Osteoblast (primary cell): ENCODE data around the gene RIPK4. TPM values are rescaled to one million over a fixed set of nuclear protein-coding genes. Genes with fewer than 3 reads are reported as not detected.

Source experiments
- DNase-seq: peaks from one replicate; pipeline ENCODE4 v3.0.0; 2011; ENCODE audit warnings: low spot score, mixed read lengths; ENCODE audit not compliant: insufficient read length; ENCODE audit errors: missing footprints
- H2AFZ ChIP-seq: 2 replicates; pipeline ENCODE4 v1.6.0; 2011; ENCODE audit warnings: mild to moderate bottlenecking, low read length
- H3K27ac ChIP-seq: 2 replicates; pipeline ENCODE4 v1.5.1; 2011; ENCODE audit warnings: mild to moderate bottlenecking, low read depth, low read length, moderate library complexity
- H3K27me3 ChIP-seq: 2 replicates; pipeline ENCODE4 v1.6.0; 2012; ENCODE audit warnings: mild to moderate bottlenecking, control low read depth, inconsistent platforms, low read length, moderate library complexity; ENCODE audit not compliant: insufficient read depth
- H3K36me3 ChIP-seq: 2 replicates; pipeline ENCODE4 v1.5.1; 2011; ENCODE audit warnings: mild to moderate bottlenecking, low read length, control low read depth, moderate library complexity; ENCODE audit not compliant: insufficient read depth
- H3K4me1 ChIP-seq: 2 replicates; pipeline ENCODE4 v1.5.1; 2011; ENCODE audit warnings: mild to moderate bottlenecking, low read length, control low read depth, moderate library complexity; ENCODE audit not compliant: insufficient read depth
- H3K4me2 ChIP-seq: 2 replicates; pipeline ENCODE4 v1.6.0; 2011; ENCODE audit warnings: mild to moderate bottlenecking, low read length; ENCODE audit not compliant: insufficient read depth
- H3K4me3 ChIP-seq: fragments of 200-600 bp; sonication (generic); 3 replicates; pipeline ENCODE4 v1.5.1; 2012; ENCODE audit warnings: mild to moderate bottlenecking, low read length, inconsistent platforms; ENCODE audit not compliant: insufficient read depth
- H3K79me2 ChIP-seq: 2 replicates; pipeline ENCODE4 v1.6.0; 2012; ENCODE audit warnings: mild to moderate bottlenecking, low read length, control low read depth, inconsistent platforms; ENCODE audit not compliant: insufficient read depth
- H3K9me3 ChIP-seq: 2 replicates; pipeline ENCODE4 v1.5.1; 2011; ENCODE audit warnings: low read depth, low read length, control low read depth
- H4K20me1 ChIP-seq: 2 replicates; pipeline ENCODE4 v1.6.0; 2012; ENCODE audit warnings: mild to moderate bottlenecking, low read length, control low read depth; ENCODE audit not compliant: insufficient read depth
- CTCF ChIP-seq: IDR thresholded peaks from 2 replicates; pipeline ENCODE4 v1.5.1; 2011; ENCODE audit warnings: mild to moderate bottlenecking, low read depth, low read length, moderate library complexity; ENCODE audit errors: extremely low read depth
- total RNA-seq: library from RNA; depleted of rRNA; stranded (reverse); fragments of >200 nt; gene quantifications from 2 replicates; pipeline ENCODE4 v1.2.3, GENCODE V29; 2012

RIPK4 gene
- total RNA-seq, 1 donor, result 2.2 TPM

DNA sequence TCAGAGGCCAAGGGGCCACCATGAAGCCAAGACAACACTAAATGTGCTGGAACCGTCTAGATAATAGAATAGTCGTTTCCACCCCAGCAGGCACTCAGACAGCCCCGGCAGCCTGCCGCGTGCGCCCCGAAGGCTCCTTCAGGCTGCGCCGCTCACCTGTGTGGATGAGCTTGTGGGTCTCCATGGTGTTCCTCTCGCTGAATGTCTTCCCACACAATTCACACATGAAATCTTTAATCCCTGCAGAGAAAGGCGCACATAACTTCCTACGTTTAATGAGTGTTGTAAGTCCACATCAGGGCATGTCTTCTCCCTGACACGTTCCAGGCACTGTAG, 43.7 kb upstream of the RIPK4 start:
- Histone ChIP-seq H2AFZ (no peak overlapping the region), H3K4me1 (no peaks in the 10 kb centered on the region), H3K36me3 (peaks cover 15% of the 10 kb centered on the region), H3K27ac (no peak overlapping the region), H3K4me3 (no peak overlapping the region), H3K27me3 (no peaks in the 10 kb centered on the region), H3K4me2 (no peak overlapping the region), H3K9me3 (no peaks in the 10 kb centered on the region), H3K79me2 (peaks cover 7% of the 10 kb centered on the region), H4K20me1 (peaks cover 4% of the 10 kb centered on the region)
- TF ChIP-seq CTCF, result no peak
- DNase-seq, result no peak

- Histone ChIP-seq H4K20me1 (peaks cover 4% of the 10 kb centered on the region), H3K9me3 (no peaks in the 10 kb centered on the region), H3K36me3 (peaks cover 15% of the 10 kb centered on the region), H3K79me2 (peaks cover 7% of the 10 kb centered on the region), H3K4me1 (no peaks in the 10 kb centered on the region), H3K4me3 (no peak overlapping the region), H2AFZ (no peak overlapping the region), H3K4me2 (no peak overlapping the region), H3K27ac (no peak overlapping the region), H3K27me3 (no peaks in the 10 kb centered on the region)
- peak; percentile 55 for DNase-seq
- TF ChIP-seq CTCF, result no peak
Measured at GRCh38 chr21:41809891-41810596, 43.2 kb upstream of the RIPK4 start.

GRCh38 chr21:41808846-41809245, 42.0 kb upstream of the RIPK4 start:
- no peak for TF ChIP-seq CTCF
- peaks cover 15% of the 10 kb centered on the region for H3K36me3 ChIP-seq
- no peak overlapping the region for H2AFZ ChIP-seq
- H3K4me1 ChIP-seq, result no peaks in the 10 kb centered on the region
- no peak overlapping the region for H3K27ac ChIP-seq
- H4K20me1 ChIP-seq, result peaks cover 4% of the 10 kb centered on the region
- H3K27me3 ChIP-seq, result no peaks in the 10 kb centered on the region
- peak; percentile 38 for DNase-seq
- H3K9me3 ChIP-seq, result no peaks in the 10 kb centered on the region
- H3K4me2 ChIP-seq, result no peak overlapping the region
- H3K79me2 ChIP-seq, result peaks cover 7% of the 10 kb centered on the region
- no peak overlapping the region for H3K4me3 ChIP-seq

DNA sequence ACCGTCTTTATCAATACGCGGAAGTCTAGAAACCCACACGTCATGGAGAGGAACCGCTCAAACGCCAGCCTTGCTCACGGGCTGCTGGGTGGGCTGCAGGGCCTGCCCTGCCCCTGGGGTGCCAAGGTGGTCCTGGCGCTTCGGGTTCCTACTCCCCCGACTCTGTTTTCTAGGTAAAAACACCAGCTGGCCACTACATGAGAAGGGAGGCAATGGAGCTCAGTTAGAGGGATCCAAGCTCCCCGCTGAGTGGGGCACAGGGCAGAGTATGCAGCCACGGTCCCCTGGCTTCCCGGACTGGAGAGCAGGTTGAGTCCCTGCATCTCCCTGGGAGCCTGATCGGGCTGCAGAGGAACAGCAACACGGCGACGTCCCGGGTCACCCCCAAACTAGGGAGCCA, 41.2 kb upstream of the RIPK4 start:
- no peak overlapping the region for H2AFZ ChIP-seq
- H3K9me3 ChIP-seq, result no peaks in the 10 kb centered on the region
- no peaks in the 10 kb centered on the region for H3K4me1 ChIP-seq
- peaks cover 7% of the 10 kb centered on the region for H3K79me2 ChIP-seq
- no peak overlapping the region for H3K4me3 ChIP-seq
- no peak overlapping the region for H3K4me2 ChIP-seq
- H3K27ac ChIP-seq, result no peak overlapping the region
- H3K36me3 ChIP-seq, result peaks cover 15% of the 10 kb centered on the region
- H3K27me3 ChIP-seq, result no peaks in the 10 kb centered on the region
- no peak for TF ChIP-seq CTCF
- DNase-seq, result peak; percentile 48
- peaks cover 4% of the 10 kb centered on the region for H4K20me1 ChIP-seq
